HCT116 (cell line): Measurements from ENCODE around the gene GFOD1. TPM values are rescaled to one million over a fixed set of nuclear protein-coding genes. Genes with fewer than 3 reads are reported as not detected.

Experiments used
- ATAC-seq: fragments of 200-7000 bp; cut with Tn5 transposase; 2 replicates; pipeline ENCODE4 v1.9.1; 2020; ENCODE audit warnings: mild to moderate bottlenecking, moderate library complexity
- BruUV-seq: library from RNA; stranded (reverse); fragments of 400-500 nt; replicated peaks from 2 replicates; lab custom pipeline; 2021; lab: Mats Ljungman, UMichigan
- CTCF ChIA-PET: fragments of 300-600 bp; sonication (Branson Sonifier 250); formaldehyde crosslinking; loops from one replicate; lab custom pipeline; 2021; ENCODE audit warnings: antibody characterized with exemption; lab: Charles Lee
- POLR2A ChIA-PET: fragments of 300-600, 350-600 bp; sonication (Branson Sonifier 250); formaldehyde crosslinking; loops from one replicate; lab custom pipeline; 2021; ENCODE audit warnings: antibody characterized with exemption; lab: Charles Lee
- RAD21 ChIA-PET, 2 experiments: fragments of 300-600 bp; sonication (Branson Sonifier 250); formaldehyde crosslinking; loops; one replicate each; lab custom pipeline; 2023; ENCODE audit warnings: low total read pairs in 2 of 2; ENCODE audit not compliant: uncharacterized antibody in 2 of 2, unreplicated experiment in 2 of 2, low non-redundant PET in 1 of 2; lab: Charles Lee
- DNase-seq: peaks from one replicate; pipeline ENCODE4 v3.0.0-alpha.2; 2010; ENCODE audit warnings: low read depth, low spot score
- H2AFZ ChIP-seq: fragments of 200-600 bp; shearing (Covaris generic), sonication (generic); 2 replicates; pipeline ENCODE4 v1.6.1; 2017; ENCODE audit warnings: low read depth, mixed run types, mixed read lengths, antibody characterized with exemption, low read length; ENCODE audit not compliant: poor library complexity, severe bottlenecking
- H3K27ac ChIP-seq: 2 replicates; pipeline ENCODE4 v1.5.1; 2012; ENCODE audit warnings: low read depth, low read length
- H3K27me3 ChIP-seq: fragments of 200-600 bp; sonication (generic); 2 replicates; pipeline ENCODE4 v1.6.1; 2016; ENCODE audit warnings: mixed run types, low read length, mixed read lengths; ENCODE audit not compliant: insufficient read depth
- H3K36me3 ChIP-seq, 2 experiments: fragments of 200-500 bp in 1 of 2; fragments of 200-600 bp in 1 of 2; sonication (Bioruptor generic) in 1 of 2; sonication (generic) in 1 of 2; 2 replicates each; pipeline versions ENCODE4 v1.5.1 to v1.6.1; 2014 to 2016; ENCODE audit warnings: low read length in 2 of 2, inconsistent platforms in 1 of 2, mixed read lengths in 1 of 2, mixed run types in 1 of 2; ENCODE audit not compliant: insufficient read depth in 2 of 2, control insufficient read depth in 1 of 2
- H3K4me1 ChIP-seq, 2 experiments: fragments of 200-600 bp in 1 of 2; sonication (generic) in 1 of 2; 2 replicates each; pipeline versions ENCODE4 v1.5.1 to v1.6.1; 2012 to 2017; ENCODE audit warnings: low read length in 2 of 2, inconsistent platforms in 1 of 2, mild to moderate bottlenecking in 1 of 2, mixed read lengths in 1 of 2, mixed run types in 1 of 2, moderate library complexity in 1 of 2; ENCODE audit not compliant: insufficient read depth in 2 of 2, control insufficient read depth in 1 of 2
- H3K4me2 ChIP-seq: fragments of 200-600 bp; sonication (generic); 2 replicates; pipeline ENCODE4 v1.6.1; 2017; ENCODE audit warnings: mixed run types, low read length, mixed read lengths
- H3K4me3 ChIP-seq, 2 experiments: fragments of 200-600 bp in 1 of 2; sonication (generic) in 1 of 2; replicated peaks in 1 of 2; 2 replicates each; pipeline ENCODE4 v1.5.1; 2011 to 2016; ENCODE audit warnings: low read length in 2 of 2, control low read depth in 1 of 2, low read depth in 1 of 2, mild to moderate bottlenecking in 1 of 2, mixed read lengths in 1 of 2, mixed run types in 1 of 2
- H3K79me2 ChIP-seq: fragments of 200-600 bp; sonication (generic); 2 replicates; pipeline ENCODE4 v1.6.1; 2017; ENCODE audit warnings: mild to moderate bottlenecking, mixed run types, low read length, moderate library complexity, mixed read lengths; ENCODE audit not compliant: insufficient read depth
- H3K9ac ChIP-seq: fragments of 200-600 bp; sonication (generic); 2 replicates; pipeline ENCODE4 v1.6.1; 2016; ENCODE audit warnings: low read length, mixed read lengths
- H3K9me2 ChIP-seq: fragments of 200-600 bp; sonication (generic), shearing (Covaris generic); 2 replicates; pipeline ENCODE4 v1.6.1; 2017; ENCODE audit warnings: mixed run types, mild to moderate bottlenecking, moderate library complexity; ENCODE audit not compliant: insufficient read depth
- H3K9me3 ChIP-seq, 2 experiments: fragments of 200-500 bp in 1 of 2; fragments of 200-600 bp in 1 of 2; sonication (Bioruptor generic) in 1 of 2; sonication (generic) in 1 of 2; 2 replicates each; pipeline ENCODE4 v1.6.1; 2014 to 2017; ENCODE audit warnings: low read length in 2 of 2, mixed read lengths in 2 of 2, inconsistent platforms in 1 of 2, low read depth in 1 of 2, mild to moderate bottlenecking in 1 of 2, mixed run types in 1 of 2, moderate library complexity in 1 of 2; ENCODE audit not compliant: control insufficient read depth in 1 of 2, insufficient read depth in 1 of 2
- H4K20me1 ChIP-seq: fragments of 200-600 bp; sonication (generic), shearing (Covaris generic); 2 replicates; pipeline ENCODE4 v1.6.1; 2017; ENCODE audit warnings: mixed run types, mild to moderate bottlenecking, moderate library complexity; ENCODE audit not compliant: insufficient read depth
- CEBPB ChIP-seq: IDR thresholded peaks from 2 replicates; pipeline ENCODE4 v1.6.1; 2012; ENCODE audit warnings: low read depth
- FOSL1 ChIP-seq: IDR thresholded peaks from 2 replicates; pipeline ENCODE4 v1.6.1; 2012; ENCODE audit warnings: low read depth
- POLR2AphosphoS5 ChIP-seq: IDR thresholded peaks from 2 replicates; pipeline ENCODE4 v1.6.1; 2011; ENCODE audit warnings: mild to moderate bottlenecking, low read depth, low read length, moderate library complexity
- REST ChIP-seq: IDR thresholded peaks from 2 replicates; pipeline ENCODE4 v1.6.1; 2012; ENCODE audit warnings: low read depth
- ZNF274 ChIP-seq: fragments of 200-500 bp; sonication (Bioruptor generic); IDR thresholded peaks from 2 replicates; pipeline ENCODE4 v1.6.1; 2014; ENCODE audit warnings: mild to moderate bottlenecking, low read depth, low read length, inconsistent platforms
- intact Hi-C: fragments of 100-400 bp; cut with micrococcal nuclease; formaldehyde crosslinking; loops from 2 replicates; pipeline ENCODE4 v1.10.0; 2022
- total RNA-seq: library from RNA; stranded (reverse); gene quantifications from one replicate; pipeline ENCODE4 v1.2.1, GENCODE V29; 2021; ENCODE audit not compliant: unreplicated experiment
- TF ChIP-seq, protein P1 (sequence below): IDR thresholded peaks from 2 replicates; pipeline ENCODE4 v1.6.1; 2012
- TF ChIP-seq, protein P2 (sequence below): IDR thresholded peaks from 2 replicates; pipeline ENCODE4 v1.6.1; 2012

GFOD1 gene
- total RNA-seq, 1 experiment from 2014 or later = 3.8 TPM

DNA sequence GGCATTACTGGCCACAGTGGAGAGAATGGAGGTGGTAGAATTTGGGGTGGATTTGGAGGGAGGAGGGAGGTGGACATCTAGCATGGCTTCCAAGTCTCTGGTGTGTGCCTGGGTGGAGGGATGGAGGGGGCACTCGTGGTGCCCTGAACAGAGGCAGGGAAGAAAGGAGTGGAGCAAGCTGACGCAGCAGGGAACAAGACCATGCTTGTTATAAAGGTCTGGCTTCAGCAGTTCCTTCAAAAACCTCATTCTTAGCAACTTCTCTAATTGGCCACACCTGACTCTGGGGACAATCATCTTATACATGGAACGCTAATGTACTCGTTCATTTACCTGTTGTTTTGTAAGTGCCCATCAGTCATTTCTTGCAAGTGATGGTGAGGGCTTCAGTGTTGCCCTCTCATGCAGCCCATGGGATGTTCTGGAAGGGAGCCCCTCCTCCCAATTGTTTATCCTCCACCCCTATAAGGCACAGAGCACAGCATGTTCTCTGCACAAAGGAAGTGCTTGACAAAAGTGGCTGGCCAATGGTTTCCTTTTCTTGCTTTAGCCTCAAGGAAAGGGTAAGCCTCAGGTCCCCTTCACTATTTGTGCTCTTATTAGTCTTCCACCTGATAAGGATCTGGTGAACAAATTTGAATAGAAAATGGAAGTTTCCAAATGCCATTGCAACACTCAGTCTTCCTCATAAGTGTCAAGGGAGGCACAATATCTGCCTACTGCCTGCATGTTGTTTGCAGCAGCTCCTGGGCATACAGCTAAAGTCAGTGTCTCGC lies 39.3 kb downstream of the GFOD1 start:
- Histone ChIP-seq H3K27me3 (no peaks in the 10 kb centered on the region), H3K4me1 (peaks cover 0 to under 1% of the 10 kb centered on the region in 2 experiments; a peak in 1 of 4 replicates), H2AFZ (no peak overlapping the region), H3K27ac (no peak overlapping the region), H3K79me2 (no peaks in the 10 kb centered on the region), H3K4me2 (no peak overlapping the region), H3K9me3 (no peaks in the 10 kb centered on the region), H4K20me1 (no peaks in the 10 kb centered on the region), H3K36me3 (no peaks in the 10 kb centered on the region), H3K9ac (no peak overlapping the region), H3K9me2 (no peaks in the 10 kb centered on the region), H3K4me3 (no peak overlapping the region)
- DNase-seq (no peak), ATAC-seq (no peak)
- no TSS peak for BruUV-seq
- RAD21 ChIA-PET = no interaction called here
- TF ChIP-seq CEBPB (no peak), POLR2AphosphoS5 (no peak), REST (no peak), ZNF274 (no peak), FOSL1 (no peak)
- TF ChIP-seq, protein P1, sequence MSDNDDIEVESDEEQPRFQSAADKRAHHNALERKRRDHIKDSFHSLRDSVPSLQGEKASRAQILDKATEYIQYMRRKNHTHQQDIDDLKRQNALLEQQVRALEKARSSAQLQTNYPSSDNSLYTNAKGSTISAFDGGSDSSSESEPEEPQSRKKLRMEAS = no peak
- TF ChIP-seq, protein P2, sequence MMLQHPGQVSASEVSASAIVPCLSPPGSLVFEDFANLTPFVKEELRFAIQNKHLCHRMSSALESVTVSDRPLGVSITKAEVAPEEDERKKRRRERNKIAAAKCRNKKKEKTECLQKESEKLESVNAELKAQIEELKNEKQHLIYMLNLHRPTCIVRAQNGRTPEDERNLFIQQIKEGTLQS = no peak
- CTCF ChIA-PET = no interaction called here
- intact Hi-C loops = no loop called here
- POLR2A ChIA-PET = no interaction called here
